Panc1 (cell line): ENCODE data around the gene CSF3R. TPM values are rescaled to one million over a fixed set of nuclear protein-coding genes. Genes with fewer than 3 reads are reported as not detected.

Source experiments
- ATAC-seq: fragments of 200-7000 bp; cut with Tn5 transposase; 2 replicates; pipeline ENCODE4 v1.9.1; 2020; ENCODE audit warnings: mild to moderate bottlenecking, moderate library complexity
- BruUV-seq: library from RNA; stranded (reverse); fragments of 400-500 nt; replicated peaks from 2 replicates; lab custom pipeline; 2021; lab: Mats Ljungman, UMichigan
- CTCF ChIA-PET: fragments of 300-600 bp; sonication (Branson Sonifier 250); formaldehyde crosslinking; loops from one replicate; lab custom pipeline; 2022; ENCODE audit warnings: antibody characterized with exemption; lab: Charles Lee
- POLR2A ChIA-PET: fragments of 300-600 bp; sonication (Branson Sonifier 250); formaldehyde crosslinking; loops from one replicate; lab custom pipeline; 2022; ENCODE audit warnings: antibody characterized with exemption; lab: Charles Lee
- DNase-seq: peaks from one replicate; pipeline ENCODE4 v3.0.0-alpha.2; 2010; ENCODE audit warnings: low read depth, low spot score
- H3K27ac ChIP-seq: 2 replicates; pipeline ENCODE4 v1.5.1; 2011; ENCODE audit warnings: mild to moderate bottlenecking, low read length, inconsistent platforms
- H3K27me3 ChIP-seq: fragments of 200-500 bp; sonication (Bioruptor generic); 2 replicates; pipeline ENCODE4 v1.6.0; 2014; ENCODE audit warnings: low read length, inconsistent platforms; ENCODE audit not compliant: control insufficient read depth, insufficient read depth
- H3K36me3 ChIP-seq: fragments of 200-500 bp; sonication (Bioruptor generic); 2 replicates; pipeline ENCODE4 v1.5.1; 2014; ENCODE audit warnings: inconsistent platforms, mild to moderate bottlenecking, low read length, moderate library complexity; ENCODE audit not compliant: control insufficient read depth, insufficient read depth
- H3K4me1 ChIP-seq: 2 replicates; pipeline ENCODE4 v1.5.1; 2011; ENCODE audit warnings: inconsistent platforms, mild to moderate bottlenecking, low read length, moderate library complexity; ENCODE audit not compliant: control insufficient read depth, insufficient read depth
- H3K4me3 ChIP-seq, 2 experiments: 2 replicates each; pipeline ENCODE4 v1.5.1; 2011 to 2012; ENCODE audit warnings: low read depth in 2 of 2, low read length in 2 of 2, mild to moderate bottlenecking in 2 of 2, inconsistent platforms in 1 of 2, moderate library complexity in 1 of 2
- H3K9me3 ChIP-seq: fragments of 200-500 bp; sonication (Bioruptor generic); 2 replicates; pipeline ENCODE4 v1.5.1; 2014; ENCODE audit warnings: low read depth, mild to moderate bottlenecking, inconsistent platforms, low read length, moderate library complexity; ENCODE audit not compliant: control insufficient read depth, insufficient read depth
- POLR2AphosphoS5 ChIP-seq: IDR thresholded peaks from 2 replicates; pipeline ENCODE4 v1.6.1; 2012; ENCODE audit warnings: mild to moderate bottlenecking, low read depth, low read length, moderate library complexity
- SIN3A ChIP-seq: IDR thresholded peaks from 2 replicates; pipeline ENCODE4 v1.6.1; 2012; ENCODE audit warnings: low read depth, mild to moderate bottlenecking, low read length, moderate library complexity, borderline replicate concordance; ENCODE audit not compliant: insufficient read depth
- TCF7L2 ChIP-seq: IDR thresholded peaks from 2 replicates; pipeline ENCODE4 v1.6.1; 2011; ENCODE audit warnings: mild to moderate bottlenecking, low read depth, low read length, inconsistent platforms
- in situ Hi-C: cut with HindIII; loops from 2 replicates; pipeline ENCODE4 v1.10.0; 2016; ENCODE audit warnings: low sequenced_read_pairs, low pct_unique_long_range_greater_than_20kb
- intact Hi-C: fragments of 100-400 bp; cut with micrococcal nuclease; formaldehyde crosslinking; loops from one replicate; pipeline ENCODE4 v1.10.0; 2022; ENCODE audit not compliant: unreplicated experiment
- total RNA-seq: library from RNA; stranded (reverse); gene quantifications from one replicate; pipeline ENCODE4 v1.2.1, GENCODE V29; 2021; ENCODE audit not compliant: unreplicated experiment
- TF ChIP-seq, protein P1 (sequence below): fragments of 450-650 bp; IDR thresholded peaks from 2 replicates; pipeline ENCODE4 v1.5.1; 2017; ENCODE audit warnings: mild to moderate bottlenecking
- TF ChIP-seq, protein P2 (sequence below), 2 experiments: IDR thresholded peaks; 2 replicates each; pipeline ENCODE4 v1.6.1; 2011 to 2012; ENCODE audit warnings: low read depth in 2 of 2, control low read depth in 1 of 2, low read length in 1 of 2, mild to moderate bottlenecking in 1 of 2, moderate library complexity in 1 of 2; ENCODE audit not compliant: insufficient read depth in 1 of 2

CSF3R gene
- total RNA-seq, 1 experiment from 2014 or later = 0.31 TPM

DNA sequence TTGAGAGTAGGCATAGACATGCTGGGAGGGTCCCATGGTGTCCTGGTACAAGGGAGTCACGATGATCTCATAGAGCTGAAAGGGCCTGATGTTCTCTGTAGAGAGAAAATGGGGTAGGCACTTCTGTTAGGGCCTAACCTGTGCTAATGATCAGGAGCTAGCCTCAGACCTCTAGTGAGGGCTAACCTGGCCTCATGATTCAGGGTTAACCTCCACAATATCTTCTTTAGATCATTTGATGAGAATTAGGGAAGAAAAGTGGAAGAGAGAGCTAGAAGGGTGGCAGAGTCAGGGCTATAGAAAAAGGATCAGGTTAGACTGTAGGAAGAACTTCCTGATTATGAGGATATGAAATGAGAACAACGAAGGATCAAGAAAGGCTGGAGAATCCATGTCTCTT, 13.6 kb downstream of the CSF3R start:
- CTCF ChIA-PET = no interaction called here
- in situ Hi-C loops (no loop called here), intact Hi-C loops (no loop called here)
- DNase-seq (no peak), ATAC-seq (no peak)
- H3K27ac ChIP-seq = no peak overlapping the region
- no TSS peak for BruUV-seq
- no peaks in the 10 kb centered on the region for H3K27me3 ChIP-seq
- no peaks in the 10 kb centered on the region for H3K9me3 ChIP-seq
- POLR2A ChIA-PET = interaction anchor here (0.7 kb wide), 2 partner anchors 30 to 1225 kb away, joined by 3 read pairs; no protein-coding TSS in a partner anchor
- H3K36me3 ChIP-seq = no peaks in the 10 kb centered on the region
- TF ChIP-seq POLR2AphosphoS5 (no peak), TCF7L2 (no peak), SIN3A (no peak)
- TF ChIP-seq, protein P1, sequence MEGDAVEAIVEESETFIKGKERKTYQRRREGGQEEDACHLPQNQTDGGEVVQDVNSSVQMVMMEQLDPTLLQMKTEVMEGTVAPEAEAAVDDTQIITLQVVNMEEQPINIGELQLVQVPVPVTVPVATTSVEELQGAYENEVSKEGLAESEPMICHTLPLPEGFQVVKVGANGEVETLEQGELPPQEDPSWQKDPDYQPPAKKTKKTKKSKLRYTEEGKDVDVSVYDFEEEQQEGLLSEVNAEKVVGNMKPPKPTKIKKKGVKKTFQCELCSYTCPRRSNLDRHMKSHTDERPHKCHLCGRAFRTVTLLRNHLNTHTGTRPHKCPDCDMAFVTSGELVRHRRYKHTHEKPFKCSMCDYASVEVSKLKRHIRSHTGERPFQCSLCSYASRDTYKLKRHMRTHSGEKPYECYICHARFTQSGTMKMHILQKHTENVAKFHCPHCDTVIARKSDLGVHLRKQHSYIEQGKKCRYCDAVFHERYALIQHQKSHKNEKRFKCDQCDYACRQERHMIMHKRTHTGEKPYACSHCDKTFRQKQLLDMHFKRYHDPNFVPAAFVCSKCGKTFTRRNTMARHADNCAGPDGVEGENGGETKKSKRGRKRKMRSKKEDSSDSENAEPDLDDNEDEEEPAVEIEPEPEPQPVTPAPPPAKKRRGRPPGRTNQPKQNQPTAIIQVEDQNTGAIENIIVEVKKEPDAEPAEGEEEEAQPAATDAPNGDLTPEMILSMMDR = no peak
- TF ChIP-seq, protein P2, sequence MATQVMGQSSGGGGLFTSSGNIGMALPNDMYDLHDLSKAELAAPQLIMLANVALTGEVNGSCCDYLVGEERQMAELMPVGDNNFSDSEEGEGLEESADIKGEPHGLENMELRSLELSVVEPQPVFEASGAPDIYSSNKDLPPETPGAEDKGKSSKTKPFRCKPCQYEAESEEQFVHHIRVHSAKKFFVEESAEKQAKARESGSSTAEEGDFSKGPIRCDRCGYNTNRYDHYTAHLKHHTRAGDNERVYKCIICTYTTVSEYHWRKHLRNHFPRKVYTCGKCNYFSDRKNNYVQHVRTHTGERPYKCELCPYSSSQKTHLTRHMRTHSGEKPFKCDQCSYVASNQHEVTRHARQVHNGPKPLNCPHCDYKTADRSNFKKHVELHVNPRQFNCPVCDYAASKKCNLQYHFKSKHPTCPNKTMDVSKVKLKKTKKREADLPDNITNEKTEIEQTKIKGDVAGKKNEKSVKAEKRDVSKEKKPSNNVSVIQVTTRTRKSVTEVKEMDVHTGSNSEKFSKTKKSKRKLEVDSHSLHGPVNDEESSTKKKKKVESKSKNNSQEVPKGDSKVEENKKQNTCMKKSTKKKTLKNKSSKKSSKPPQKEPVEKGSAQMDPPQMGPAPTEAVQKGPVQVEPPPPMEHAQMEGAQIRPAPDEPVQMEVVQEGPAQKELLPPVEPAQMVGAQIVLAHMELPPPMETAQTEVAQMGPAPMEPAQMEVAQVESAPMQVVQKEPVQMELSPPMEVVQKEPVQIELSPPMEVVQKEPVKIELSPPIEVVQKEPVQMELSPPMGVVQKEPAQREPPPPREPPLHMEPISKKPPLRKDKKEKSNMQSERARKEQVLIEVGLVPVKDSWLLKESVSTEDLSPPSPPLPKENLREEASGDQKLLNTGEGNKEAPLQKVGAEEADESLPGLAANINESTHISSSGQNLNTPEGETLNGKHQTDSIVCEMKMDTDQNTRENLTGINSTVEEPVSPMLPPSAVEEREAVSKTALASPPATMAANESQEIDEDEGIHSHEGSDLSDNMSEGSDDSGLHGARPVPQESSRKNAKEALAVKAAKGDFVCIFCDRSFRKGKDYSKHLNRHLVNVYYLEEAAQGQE (IDR thresholded peaks at IDR 0.05; ENCODE audit: insufficient read depth in 1 of 2, low read depth in 2 of 2, low read length in 1 of 2) = no peak
- peaks cover 8% of the 10 kb centered on the region for H3K4me1 ChIP-seq
- no peak overlapping the region for H3K4me3 ChIP-seq

- H3K36me3 ChIP-seq = peaks cover 2% of the 10 kb centered on the region; the same call in 1 of the 2 replicates
- H3K9me3 ChIP-seq = no peaks in the 10 kb centered on the region
- no TSS peak for BruUV-seq
- H3K27me3 ChIP-seq = no peaks in the 10 kb centered on the region
- DNase-seq (no peak), ATAC-seq (no peak)
- ChIA-PET CTCF (no interaction called here), POLR2A (no interaction called here)
- intact Hi-C loops = no loop called here
- in situ Hi-C loops = no loop called here
- TF ChIP-seq POLR2AphosphoS5 (no peak), SIN3A (no peak), TCF7L2 (no peak)
- TF ChIP-seq, protein P2 (IDR thresholded peaks at IDR 0.05; ENCODE audit: insufficient read depth in 1 of 2, low read depth in 2 of 2, low read length in 1 of 2) = no peak
- TF ChIP-seq, protein P1 = no peak
- H3K27ac ChIP-seq = no peak overlapping the region
- no peak overlapping the region for H3K4me3 ChIP-seq
- peaks cover 8% of the 10 kb centered on the region for H3K4me1 ChIP-seq
Observed at GRCh38 chr1:36467700-36468455, 14.8 kb downstream of the CSF3R start.
